DND-41 (cell line): ENCODE results near the gene KDM5C.

Experiments
- CTCF ChIP-seq: IDR thresholded peaks from 2 replicates; pipeline ENCODE4 v1.5.1; 2012; ENCODE audit warnings: borderline replicate concordance, low read length, moderate library complexity, mild to moderate bottlenecking; ENCODE audit not compliant: poor library complexity, severe bottlenecking; ENCODE audit errors: extremely low read depth
- EZH2 ChIP-seq: IDR thresholded peaks from 3 replicates; pipeline ENCODE4 v1.6.1; 2012; ENCODE audit warnings: borderline replicate concordance, low read depth, mild to moderate bottlenecking, moderate library complexity, low read length, inconsistent platforms; ENCODE audit not compliant: severe bottlenecking

- no peak for TF ChIP-seq CTCF
- TF ChIP-seq EZH2, result no peak
Observed at GRCh38 chrX:53237056-53237455, 12.0 kb upstream of the KDM5C start.
